Measurements from ENCODE around the gene DHCR24.

DNA sequence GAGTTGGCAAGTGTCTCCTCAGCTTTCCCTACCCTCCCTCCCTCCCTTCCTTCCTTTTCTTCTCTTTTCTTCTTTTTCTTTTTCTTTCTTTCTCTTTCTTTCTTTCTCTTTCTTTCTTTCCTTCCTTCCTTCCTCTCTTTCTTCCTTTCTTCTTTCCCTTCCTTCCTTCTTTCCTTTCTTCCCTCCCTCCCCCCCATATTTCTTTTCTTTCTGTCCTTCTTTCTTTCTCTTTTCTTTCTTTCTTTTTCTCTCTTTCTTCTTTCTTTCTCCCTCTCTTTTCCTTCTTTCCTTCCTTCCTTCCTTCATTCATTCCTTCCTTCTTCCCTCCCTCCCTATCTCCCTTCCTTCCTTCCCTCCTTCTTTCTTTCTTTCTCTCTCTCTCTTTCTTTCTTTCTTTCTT, 67.3 kb downstream of the DHCR24 start:
- TF ChIP-seq, protein P1, sequence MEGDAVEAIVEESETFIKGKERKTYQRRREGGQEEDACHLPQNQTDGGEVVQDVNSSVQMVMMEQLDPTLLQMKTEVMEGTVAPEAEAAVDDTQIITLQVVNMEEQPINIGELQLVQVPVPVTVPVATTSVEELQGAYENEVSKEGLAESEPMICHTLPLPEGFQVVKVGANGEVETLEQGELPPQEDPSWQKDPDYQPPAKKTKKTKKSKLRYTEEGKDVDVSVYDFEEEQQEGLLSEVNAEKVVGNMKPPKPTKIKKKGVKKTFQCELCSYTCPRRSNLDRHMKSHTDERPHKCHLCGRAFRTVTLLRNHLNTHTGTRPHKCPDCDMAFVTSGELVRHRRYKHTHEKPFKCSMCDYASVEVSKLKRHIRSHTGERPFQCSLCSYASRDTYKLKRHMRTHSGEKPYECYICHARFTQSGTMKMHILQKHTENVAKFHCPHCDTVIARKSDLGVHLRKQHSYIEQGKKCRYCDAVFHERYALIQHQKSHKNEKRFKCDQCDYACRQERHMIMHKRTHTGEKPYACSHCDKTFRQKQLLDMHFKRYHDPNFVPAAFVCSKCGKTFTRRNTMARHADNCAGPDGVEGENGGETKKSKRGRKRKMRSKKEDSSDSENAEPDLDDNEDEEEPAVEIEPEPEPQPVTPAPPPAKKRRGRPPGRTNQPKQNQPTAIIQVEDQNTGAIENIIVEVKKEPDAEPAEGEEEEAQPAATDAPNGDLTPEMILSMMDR (conservative IDR thresholded peaks at IDR 0.05 in 1 of 2, IDR thresholded peaks at IDR 0.05 in 1 of 2; ENCODE audit: extremely low read depth in 1 of 2, insufficient read depth in 1 of 2, low read depth in 1 of 2, low read length in 2 of 2), result no peak
- TF ChIP-seq EZH2 (IDR thresholded peaks at IDR 0.05; ENCODE audit: borderline replicate concordance, low read length), result no peak

Data from mammary epithelial cell (primary cell).